Activated T-helper 1 cell treated with anti-CD3 and anti-CD28 coated beads, Interleukin-12 subunit alpha, Interleukin-12 subunit beta, Interleukin-2, Interleukin-4 antibody, amounts not matched to agents 30 ng/mL and 10 ng/mL and 1 ng/mL, durations not matched to agents 14 hours and 24 hours and 36 hours (primary cell): ENCODE measurements around the gene UBTF. TPM values are rescaled to one million over a fixed set of nuclear protein-coding genes. Genes with fewer than 3 reads are reported as not detected.

Experiments used
- total RNA-seq: library from RNA; stranded (reverse); gene quantifications from 2 replicates; pipeline ENCODE4 v1.2.3, GENCODE V29; 2022

Gene UBTF
- total RNA-seq, 1 donor from 2014 or later: 215 TPM

Other genes starting within 250 kb of the UBTF start
- 0.39 and 0.60 TPM in 2 replicates for gene NAGS, start 215.1 kb downstream of the UBTF start, total RNA-seq
- gene TMEM101, start 204.7 kb downstream of the UBTF start, total RNA-seq: 31.6 and 32.8 TPM in 2 replicates
- 93.9 and 95.4 TPM in 2 replicates for gene LSM12, start 153.0 kb downstream of the UBTF start, total RNA-seq
- 33.5 and 34.9 TPM in 2 replicates for gene G6PC3, start 148.9 kb downstream of the UBTF start, total RNA-seq
- gene HDAC5, start 96.0 kb downstream of the UBTF start, total RNA-seq: 20.6 and 22.8 TPM in 2 replicates
- gene HROB, start 77.7 kb downstream of the UBTF start, total RNA-seq: 23.0 and 23.1 TPM in 2 replicates
- gene ASB16, start 49.0 kb downstream of the UBTF start, total RNA-seq: 0.31 and 0.42 TPM in 2 replicates
- gene TMUB2, start 32.7 kb downstream of the UBTF start, total RNA-seq: 17.3 and 18.7 TPM in 2 replicates
- gene ATXN7L3, start 19.8 kb downstream of the UBTF start, total RNA-seq: 125 and 126 TPM in 2 replicates
- gene SLC4A1, start 48.5 kb upstream of the UBTF start, total RNA-seq: not detected in 2 replicates
- gene RUNDC3A, start 88.9 kb upstream of the UBTF start, total RNA-seq: 0.13 and 0.22 TPM in 2 replicates
- gene SLC25A39, start 105.1 kb upstream of the UBTF start, total RNA-seq: 169 and 180 TPM in 2 replicates
- gene GRN, start 125.6 kb upstream of the UBTF start, total RNA-seq: 32.7 and 42.9 TPM in 2 replicates
- gene FAM171A2, start 144.2 kb upstream of the UBTF start, total RNA-seq: 0.10 and 0.29 TPM in 2 replicates
- 0.44 and 0.71 TPM in 2 replicates for gene ITGA2B, start 170.0 kb upstream of the UBTF start, total RNA-seq